ENCODE measurements around the gene USP49. TPM values are rescaled to one million over a fixed set of nuclear protein-coding genes. Genes with fewer than 3 reads are reported as not detected.

Gene USP49
- total RNA-seq, 1 donor, result 3.0 TPM

DNA sequence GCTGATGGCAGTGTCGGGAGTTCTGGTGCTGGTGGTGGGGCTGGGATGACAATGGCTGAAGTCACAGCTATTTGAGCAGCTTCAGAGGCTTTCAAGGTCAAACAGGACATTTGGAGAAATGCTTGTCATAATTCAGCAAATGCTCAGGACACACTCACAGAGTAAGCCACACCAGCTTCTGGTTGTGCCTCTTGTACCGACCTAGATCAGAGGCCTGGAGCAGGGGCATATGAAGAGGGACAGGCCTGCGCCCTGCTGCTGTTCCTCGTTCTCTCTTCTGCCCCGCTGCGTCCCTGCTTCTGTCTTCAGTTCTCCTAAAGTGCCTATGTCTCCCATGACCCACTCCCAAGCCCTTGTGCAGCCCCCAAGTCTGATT, 147.1 kb downstream of the USP49 start:
- DNase-seq (ENCODE audit: low read depth), result no peak
- H3K4me3 ChIP-seq (ENCODE audit: low read depth, low read length), result no peak overlapping the region
- TF ChIP-seq, protein P1, sequence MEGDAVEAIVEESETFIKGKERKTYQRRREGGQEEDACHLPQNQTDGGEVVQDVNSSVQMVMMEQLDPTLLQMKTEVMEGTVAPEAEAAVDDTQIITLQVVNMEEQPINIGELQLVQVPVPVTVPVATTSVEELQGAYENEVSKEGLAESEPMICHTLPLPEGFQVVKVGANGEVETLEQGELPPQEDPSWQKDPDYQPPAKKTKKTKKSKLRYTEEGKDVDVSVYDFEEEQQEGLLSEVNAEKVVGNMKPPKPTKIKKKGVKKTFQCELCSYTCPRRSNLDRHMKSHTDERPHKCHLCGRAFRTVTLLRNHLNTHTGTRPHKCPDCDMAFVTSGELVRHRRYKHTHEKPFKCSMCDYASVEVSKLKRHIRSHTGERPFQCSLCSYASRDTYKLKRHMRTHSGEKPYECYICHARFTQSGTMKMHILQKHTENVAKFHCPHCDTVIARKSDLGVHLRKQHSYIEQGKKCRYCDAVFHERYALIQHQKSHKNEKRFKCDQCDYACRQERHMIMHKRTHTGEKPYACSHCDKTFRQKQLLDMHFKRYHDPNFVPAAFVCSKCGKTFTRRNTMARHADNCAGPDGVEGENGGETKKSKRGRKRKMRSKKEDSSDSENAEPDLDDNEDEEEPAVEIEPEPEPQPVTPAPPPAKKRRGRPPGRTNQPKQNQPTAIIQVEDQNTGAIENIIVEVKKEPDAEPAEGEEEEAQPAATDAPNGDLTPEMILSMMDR (IDR thresholded peaks at IDR 0.05; ENCODE audit: insufficient read depth, low read depth, low read length), result no peak

DNA sequence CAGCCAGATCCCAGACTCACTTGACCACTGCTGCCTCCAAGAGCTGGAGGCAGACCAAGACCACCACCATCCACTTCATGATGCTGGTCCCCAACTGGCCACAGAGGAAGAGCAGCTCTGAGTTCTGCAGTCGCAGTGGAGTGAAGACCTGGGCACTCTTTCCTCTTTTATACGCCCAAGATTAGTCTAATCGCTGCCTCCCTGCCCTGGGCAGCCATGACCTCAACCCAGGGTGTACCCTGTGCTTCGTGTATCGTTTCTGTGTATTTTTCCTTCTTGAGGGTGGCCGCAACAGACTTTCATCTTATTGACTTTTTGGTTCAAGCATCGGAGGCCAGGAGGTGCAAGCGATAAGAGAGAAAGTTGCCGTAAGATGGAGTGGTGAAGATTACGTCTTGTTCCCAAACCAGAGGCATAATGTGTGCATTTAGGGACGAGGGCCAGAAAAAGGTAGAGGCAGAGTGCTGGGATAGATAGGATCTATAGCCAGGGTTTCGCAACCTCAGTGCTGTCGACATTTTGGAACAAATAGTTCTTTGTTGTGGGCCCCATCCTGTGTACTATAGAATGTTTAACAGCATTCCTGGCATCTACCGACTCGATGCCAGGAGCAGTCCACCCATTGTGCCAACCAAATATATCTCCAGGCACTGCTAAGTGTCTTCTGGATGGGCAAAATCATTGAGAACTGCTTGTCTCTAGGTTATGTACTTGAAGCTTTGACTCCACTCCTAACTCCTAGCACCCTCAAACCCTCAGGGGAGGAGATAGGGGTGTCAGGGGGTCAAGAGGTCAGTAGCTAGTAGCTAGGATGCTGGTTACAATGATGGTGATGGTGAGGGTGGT, 147.7 kb downstream of the USP49 start, which contains the start of gene PGC:
TSS of gene PGC (minus strand) at position 142 of the 846 bp plus-strand sequence. CDS start at position 79, 63 bp downstream.
- H3K4me3 ChIP-seq (ENCODE audit: low read depth, low read length), result no peak within 1 kb of the TSS
- TF ChIP-seq, protein P1 (IDR thresholded peaks at IDR 0.05; ENCODE audit: insufficient read depth, low read depth, low read length), result no peak
- DNase-seq (ENCODE audit: low read depth), result no peak

DNA sequence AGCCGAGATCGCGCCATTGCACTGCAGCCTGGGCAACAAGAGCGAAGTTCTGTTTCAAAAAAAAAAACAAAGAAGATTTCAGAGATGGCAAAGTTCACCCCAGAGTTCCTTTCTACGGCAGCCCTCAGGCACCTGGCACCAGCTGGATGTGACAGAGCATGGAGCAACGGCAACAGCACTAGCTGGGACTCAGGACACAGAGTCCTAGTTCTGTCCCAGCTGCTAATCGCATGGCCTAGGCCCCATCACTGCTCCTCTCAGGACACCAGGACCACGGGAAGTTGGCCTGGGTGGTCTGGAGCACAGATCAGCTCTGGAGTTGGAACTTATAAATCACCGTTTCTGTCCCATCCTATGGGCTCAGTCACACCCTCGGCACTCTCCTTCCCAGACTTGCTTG, 149.1 kb downstream of the USP49 start:
- TF ChIP-seq, protein P1 (IDR thresholded peaks at IDR 0.05; ENCODE audit: insufficient read depth, low read depth, low read length), result no peak
- DNase-seq (ENCODE audit: low read depth), result no peak
- H3K4me3 ChIP-seq (ENCODE audit: low read depth, low read length), result no peak overlapping the region

DNA sequence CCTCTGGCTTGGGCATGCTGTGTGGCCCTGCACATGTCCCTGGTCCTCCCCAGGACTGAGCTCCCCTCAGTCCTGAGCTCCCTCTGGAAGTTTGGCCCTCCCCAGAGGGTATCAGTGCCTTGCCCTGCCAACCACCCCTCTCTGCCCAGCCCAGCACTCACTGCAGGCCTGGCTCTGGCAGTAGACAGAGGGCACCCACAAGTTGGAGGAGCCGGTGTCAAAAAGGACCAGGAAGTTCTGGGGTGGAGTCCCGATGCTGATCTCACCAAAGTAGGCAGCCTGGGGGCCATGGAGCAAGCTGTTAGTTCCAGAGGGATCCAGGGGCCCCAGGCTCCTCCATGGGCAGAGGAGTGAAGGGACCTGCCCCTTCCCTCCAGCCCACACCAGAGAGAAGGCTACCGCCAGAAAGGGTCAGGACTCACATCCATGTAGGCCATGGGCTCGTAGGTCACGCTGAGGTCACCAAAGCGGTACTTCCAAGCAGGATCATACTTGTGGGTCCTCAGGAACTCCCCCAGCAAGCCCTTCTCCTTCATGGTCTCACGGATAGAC, 150.9 kb downstream of the USP49 start:
- TF ChIP-seq, protein P1 (IDR thresholded peaks at IDR 0.05; ENCODE audit: insufficient read depth, low read depth, low read length), result no peak
- no peak overlapping the region for H3K4me3 ChIP-seq (ENCODE audit: low read depth, low read length)
- no peak for DNase-seq (ENCODE audit: low read depth)

DNA sequence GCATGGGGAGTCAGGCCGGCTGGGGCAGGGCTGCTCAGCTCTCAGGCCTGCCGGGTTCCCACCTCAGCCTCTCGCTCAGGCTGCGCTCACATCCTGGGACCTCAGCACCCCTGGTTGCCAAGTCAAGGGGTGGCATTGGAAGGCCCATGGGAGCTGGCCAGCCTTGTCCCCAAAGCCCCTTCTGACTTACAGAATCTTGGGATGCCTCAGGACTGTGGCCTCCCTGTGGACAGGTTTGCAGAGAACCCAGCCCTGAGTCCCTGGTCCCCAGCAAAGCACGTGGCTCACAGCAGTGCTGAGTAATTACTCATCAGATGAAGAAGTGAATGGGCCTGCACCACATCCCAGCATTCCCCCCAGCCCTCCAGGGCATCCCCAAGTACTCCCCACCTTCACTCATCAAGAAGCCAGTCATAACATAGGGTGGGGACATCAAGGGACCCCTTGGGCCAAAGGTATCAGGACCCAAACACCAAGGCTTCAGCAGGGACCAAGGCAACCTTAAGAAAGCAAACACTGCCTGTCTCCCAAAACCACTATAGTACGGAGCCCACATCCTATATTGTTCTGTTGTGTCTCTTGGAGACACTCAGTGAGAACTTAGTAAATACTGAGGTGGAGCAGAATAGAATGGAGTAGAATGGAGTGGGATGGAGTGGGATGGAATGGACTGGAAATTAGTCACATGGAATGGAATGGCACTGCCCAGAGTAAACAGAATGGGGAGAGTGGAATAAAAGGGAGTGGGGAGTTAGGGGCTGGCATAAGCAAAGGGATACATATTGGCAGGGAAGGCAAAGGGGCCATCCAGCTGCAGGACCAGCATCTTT, 151.6 kb downstream of the USP49 start:
- no peak overlapping the region for H3K4me3 ChIP-seq (ENCODE audit: low read depth, low read length)
- TF ChIP-seq, protein P1 (IDR thresholded peaks at IDR 0.05; ENCODE audit: insufficient read depth, low read depth, low read length), result no peak
- DNase-seq (ENCODE audit: low read depth), result no peak

DNA sequence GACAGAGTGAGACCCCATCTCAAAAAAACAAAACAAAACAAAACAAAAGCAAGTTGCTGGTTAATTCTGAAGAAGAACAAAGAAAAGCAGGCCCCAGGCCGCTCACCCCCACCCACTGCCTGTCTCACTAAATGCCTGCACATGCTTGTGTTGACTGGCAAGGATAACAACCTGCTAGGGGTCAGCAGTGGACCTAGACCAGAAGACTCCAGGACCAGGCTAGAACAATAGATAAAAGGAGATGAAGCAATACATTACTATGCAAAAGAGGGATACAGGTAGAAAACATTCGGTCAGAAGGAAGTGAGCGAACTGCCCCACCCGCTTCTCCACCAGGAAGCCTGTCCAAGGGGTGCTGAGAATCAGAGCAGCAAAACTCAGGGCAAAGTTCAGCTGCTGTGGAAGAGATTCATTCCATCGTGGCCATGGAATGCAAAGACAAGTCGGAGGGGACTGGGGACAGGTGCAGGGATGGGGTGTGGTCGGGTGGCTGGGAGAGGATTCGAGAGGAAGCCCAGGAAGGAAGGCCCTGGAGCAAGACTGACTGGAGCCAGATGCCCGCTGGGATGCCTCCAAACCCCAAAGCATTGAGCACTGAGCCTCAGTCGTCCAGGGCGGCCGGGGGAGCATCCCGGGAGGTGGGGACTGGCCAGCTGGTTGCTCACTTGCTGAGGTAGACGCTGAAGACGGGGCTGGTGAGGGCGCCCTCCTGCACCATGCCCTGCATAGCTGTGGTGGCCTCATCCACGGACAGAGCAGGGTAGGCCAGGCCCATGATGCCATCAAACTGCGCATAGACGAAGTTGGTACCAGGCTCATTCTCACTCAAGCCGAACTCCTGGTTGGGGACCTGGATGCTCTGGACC, 153.3 kb downstream of the USP49 start:
- DNase-seq (ENCODE audit: low read depth), result no peak
- H3K4me3 ChIP-seq (ENCODE audit: low read depth, low read length), result no peak overlapping the region
- TF ChIP-seq, protein P1 (IDR thresholded peaks at IDR 0.05; ENCODE audit: insufficient read depth, low read depth, low read length), result no peak

Data from fibroblast of villous mesenchyme (primary cell).